Activated T-cell treated with anti-CD3 and anti-CD28 coated beads, Interleukin-2, amount 50 U/mL, for 1 hour (primary cell): ENCODE data around the gene SORBS1.

ENCODE experiments used
- DNase-seq: peaks from one replicate; pipeline ENCODE4 v3.0.0-alpha.2; 2020

Gene SORBS1

GRCh38 chr10:95538412-95538811 lies 22.8 kb downstream of the SORBS1 start:
- DNase-seq, result no peak

GRCh38 chr10:95537542-95537927 lies 23.6 kb downstream of the SORBS1 start:
- no peak for DNase-seq

DNA sequence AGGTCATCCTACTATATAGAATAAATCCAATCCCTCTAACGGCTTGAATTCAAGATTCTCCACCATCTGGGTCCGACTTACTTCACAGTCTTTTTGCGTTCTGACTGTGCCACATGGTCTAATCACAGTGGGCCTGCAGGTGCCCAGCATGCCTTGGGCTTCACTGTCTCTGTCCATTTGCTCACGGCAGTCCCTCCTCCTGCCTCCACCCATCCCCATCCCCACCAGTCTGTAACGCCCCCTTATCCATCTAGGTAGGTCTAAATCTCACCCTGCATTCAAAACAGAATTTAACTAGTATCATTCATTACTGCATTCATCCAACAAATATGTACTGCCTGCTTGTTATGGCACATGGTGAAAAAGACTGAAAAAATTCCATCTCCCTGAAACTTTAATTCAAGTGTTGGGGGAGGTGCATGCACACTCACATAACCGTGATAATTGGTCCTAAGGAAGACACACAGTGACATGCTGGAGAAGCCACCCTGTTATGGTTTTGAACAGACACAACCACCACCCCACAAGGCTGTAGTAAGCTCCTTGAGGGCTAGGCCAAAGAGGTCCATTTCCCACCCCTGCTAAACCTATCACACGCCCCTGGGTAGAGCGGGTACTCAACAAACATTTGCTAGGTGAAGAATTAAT lies 24.2 kb downstream of the SORBS1 start:
- no peak for DNase-seq

DNA sequence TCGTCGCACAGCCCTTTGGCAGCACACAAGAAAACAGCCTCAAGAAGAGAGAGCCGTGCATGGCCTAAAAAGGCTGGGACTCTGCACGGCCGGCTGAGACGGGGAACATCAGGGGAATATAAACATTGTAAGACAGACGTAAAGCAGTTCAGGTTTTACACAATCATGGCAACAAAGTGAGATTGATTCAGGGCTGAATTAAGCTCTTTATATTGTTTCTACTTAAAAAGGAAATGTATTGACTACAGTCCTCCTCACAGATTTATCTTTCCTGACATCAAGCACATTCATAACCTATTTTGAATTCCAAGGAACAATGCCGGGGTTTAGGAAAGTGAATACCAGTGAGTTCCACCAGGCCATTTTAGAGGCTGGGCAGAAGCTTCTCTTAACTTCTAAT lies 25.2 kb downstream of the SORBS1 start:
- DNase-seq, result no peak

DNA sequence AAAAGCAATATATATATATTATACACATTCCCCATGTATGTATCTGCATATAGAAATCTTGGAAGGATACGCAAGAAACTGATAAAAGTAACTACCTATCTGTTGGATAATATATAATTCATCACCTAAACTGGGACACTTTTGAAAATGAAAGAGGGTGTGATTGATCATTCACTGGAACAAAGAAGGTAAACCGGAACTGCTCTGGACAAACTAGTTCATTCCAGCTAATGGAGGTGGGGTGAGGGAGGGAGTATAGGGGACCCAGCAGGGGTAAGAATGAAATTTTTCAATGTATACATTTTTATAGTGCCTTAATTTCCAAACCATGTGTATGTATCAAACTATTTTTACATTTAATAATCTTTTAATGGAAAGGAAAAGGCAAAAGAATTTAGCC lies 25.6 kb downstream of the SORBS1 start:
- no peak for DNase-seq

DNA sequence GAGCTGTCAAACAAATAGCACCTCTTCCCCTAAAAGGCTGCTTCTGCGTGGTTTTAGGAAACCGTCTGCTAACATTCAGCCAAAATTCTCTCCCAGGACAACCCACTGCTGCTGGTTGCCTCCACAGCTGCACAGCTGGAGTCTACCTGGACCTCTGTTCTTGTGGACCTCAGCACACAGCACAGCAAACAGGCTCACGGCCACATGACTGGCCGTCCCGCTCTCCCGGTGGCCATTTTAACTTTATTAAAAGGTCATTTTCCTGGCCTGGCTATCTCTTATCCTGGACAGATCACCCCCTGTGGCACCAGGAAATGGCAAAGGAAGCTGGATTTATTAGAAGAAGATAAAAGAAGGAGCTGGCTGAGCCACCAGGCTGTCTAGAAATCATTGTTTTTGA lies 27.6 kb downstream of the SORBS1 start:
- DNase-seq, result no peak

DNA sequence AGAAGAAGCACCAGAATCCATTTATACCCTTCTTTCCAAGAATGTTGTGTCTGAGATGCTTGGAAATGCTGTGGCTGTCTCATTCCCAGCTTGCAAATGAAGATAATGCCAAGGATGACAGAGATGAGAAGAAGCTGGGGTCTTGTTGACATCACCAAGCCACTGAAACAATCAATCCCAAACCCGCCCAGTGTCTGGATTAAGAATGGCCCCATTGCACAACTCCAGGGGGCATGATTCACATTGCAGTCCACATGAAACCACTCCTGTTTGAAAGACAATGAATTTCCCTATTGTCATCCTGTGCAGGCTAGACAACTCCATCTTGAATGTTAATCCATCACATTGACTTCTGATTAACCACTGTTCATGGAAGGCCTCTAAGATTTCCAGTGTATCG lies 28.6 kb downstream of the SORBS1 start:
- no peak for DNase-seq

DNA sequence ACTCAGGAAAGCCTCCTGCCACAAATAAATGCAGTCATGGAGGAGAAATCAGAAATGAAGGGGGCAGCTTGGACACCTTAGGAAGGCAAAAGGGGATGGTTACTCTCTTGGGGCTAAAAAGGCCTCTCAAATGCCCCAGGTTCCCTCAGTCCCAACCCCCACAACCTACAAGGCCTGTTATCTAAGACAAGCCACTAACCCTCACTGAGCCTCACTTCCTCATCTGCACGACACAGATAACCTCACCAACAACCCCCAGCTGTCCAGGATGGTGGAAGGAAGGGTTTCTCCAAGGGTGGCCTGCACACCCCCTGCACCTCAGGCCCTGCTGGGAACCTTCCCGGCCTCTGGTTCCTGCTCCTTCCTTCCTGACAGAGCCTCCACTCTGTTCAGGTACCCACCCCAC lies 29.2 kb downstream of the SORBS1 start:
- no peak for DNase-seq

- no peak for DNase-seq
Observed at GRCh38 chr10:95531058-95531809, 29.9 kb downstream of the SORBS1 start.

DNA sequence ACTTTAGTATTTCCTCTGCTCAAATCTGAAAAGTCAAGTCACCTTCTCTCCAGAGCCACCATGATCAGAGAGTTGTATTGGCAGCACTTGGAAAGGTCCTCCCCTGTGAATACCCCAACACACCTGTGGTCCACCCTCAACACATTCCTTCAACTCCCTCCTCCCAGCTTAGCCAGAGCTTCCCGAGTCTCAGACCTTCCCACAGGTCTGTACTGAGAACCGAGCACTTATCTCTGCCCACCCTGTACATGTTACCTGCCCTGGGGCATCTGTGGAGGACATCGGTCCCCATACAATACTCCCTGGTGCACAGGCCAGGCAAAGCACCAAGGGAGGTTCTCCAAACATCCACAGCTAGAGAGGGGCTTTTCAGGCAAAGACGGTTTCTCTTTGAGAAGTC lies 30.6 kb downstream of the SORBS1 start:
- no peak for DNase-seq

- DNase-seq, result no peak
Observed at GRCh38 chr10:95530029-95530428, 31.1 kb downstream of the SORBS1 start.

DNA sequence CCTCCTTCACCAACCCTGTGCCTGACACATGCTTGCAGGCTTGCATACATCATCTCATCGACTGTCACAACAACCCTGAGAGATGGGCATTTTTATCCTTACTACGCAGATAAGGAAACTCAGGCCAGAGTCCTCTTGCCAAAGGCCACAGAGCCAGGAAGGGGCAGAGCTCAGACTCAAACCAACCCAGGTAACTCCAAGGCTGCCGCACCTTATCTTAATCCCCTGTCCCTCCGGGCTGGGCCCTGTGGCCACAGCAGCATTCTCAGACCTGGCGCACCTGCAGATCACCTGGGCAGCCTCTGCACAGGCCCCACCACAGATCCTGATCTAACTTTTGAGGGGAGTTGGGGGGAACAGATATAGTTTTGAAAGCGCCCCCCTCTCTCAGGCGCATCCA lies 35.1 kb downstream of the SORBS1 start:
- no peak for DNase-seq

DNA sequence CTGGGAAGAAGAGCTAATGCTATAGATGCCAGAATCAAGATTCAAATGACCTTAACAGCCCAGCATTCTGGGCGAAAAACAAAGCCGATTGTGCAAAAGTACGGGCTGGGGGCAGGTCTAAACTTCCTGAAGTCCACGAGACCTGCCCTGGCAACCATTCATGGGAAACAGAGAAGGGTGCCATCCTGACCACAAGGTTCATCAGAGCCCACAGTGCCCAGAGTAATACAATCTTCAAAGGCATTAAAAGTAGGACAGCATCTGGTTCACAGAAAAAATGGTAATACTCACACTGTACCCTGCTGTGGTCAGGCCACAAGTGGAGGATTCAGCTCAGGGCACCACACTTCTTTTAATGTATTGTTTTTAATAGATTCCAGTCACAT lies 36.1 kb downstream of the SORBS1 start:
- no peak for DNase-seq

DNA sequence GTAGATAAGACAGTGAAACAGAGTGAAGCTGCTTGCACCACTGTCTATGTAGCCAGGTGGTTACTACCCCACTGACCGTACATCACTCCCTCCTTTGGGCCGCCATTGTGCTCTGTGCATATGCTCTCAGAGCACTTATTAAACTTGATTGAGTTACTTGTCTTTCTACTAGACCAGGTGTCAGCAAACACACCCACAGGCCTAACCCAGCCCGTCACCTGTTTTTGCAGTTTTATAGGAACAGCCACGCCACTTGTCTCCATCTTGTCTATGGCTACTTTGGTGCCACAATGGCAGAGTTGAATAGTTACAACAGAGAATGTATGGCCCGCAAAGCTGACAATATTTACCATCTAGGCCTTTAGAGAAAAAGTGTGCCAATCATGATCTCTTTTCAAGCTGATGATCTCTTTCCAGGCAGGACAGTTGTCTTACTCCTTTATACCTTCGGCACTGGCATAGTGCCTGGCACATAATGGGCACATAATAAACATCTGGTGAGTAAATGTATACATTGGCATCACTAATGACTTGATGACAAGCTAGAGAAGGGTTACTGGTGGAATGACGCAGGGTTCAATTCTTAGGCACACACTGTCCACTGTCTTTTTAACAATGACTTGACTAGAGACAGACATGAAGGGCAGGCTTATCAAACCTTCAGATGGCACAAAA lies 36.7 kb downstream of the SORBS1 start:
- no peak for DNase-seq

- DNase-seq, result no peak
Observed at GRCh38 chr10:95522117-95522516, 39.1 kb downstream of the SORBS1 start.

GRCh38 chr10:95520617-95521016 lies 40.6 kb downstream of the SORBS1 start:
- DNase-seq, result no peak

- no peak for DNase-seq
Observed at GRCh38 chr10:95518455-95519452, 42.4 kb downstream of the SORBS1 start.

DNA sequence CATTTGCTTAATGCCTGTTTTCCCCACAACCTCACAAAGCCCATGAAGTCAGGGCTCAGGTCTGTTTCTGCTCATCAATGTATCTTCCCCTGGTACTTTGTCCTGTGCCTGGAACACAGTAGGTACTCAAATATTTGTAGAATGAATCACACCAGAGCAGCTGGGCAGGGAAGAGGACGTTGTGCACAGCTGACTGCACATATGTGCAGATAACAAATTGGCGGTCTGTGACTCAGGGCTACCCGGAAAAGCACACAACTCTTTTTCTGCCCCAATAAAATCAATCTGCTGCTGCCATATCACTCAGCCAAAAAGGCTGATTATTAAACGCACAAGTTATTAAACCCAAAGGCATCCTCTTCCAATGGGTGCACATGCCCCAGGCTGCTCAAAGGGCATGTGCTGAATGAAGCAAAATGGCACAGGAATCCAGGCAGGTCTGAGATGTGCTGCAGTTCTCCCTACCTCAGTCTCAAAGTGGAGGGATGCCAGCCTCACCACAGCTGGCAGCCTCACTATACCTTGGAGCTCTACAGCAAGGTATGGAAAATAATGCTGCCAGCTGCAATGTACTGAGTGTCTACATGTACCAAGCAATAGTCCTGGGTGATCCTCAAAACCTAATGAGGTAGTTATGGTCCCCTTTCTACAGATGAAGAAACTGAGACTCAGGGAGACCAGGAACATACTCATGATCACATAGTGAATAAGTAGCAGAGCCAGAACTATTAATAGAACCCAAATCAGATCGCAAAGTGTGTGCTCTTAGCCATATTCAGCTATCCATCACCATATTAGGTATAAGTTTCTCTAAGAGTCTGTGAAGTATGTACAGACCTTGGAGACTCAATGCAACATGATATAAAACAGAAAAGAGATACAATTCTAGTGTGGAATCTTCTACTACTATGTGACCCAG lies 43.4 kb downstream of the SORBS1 start:
- no peak for DNase-seq

DNA sequence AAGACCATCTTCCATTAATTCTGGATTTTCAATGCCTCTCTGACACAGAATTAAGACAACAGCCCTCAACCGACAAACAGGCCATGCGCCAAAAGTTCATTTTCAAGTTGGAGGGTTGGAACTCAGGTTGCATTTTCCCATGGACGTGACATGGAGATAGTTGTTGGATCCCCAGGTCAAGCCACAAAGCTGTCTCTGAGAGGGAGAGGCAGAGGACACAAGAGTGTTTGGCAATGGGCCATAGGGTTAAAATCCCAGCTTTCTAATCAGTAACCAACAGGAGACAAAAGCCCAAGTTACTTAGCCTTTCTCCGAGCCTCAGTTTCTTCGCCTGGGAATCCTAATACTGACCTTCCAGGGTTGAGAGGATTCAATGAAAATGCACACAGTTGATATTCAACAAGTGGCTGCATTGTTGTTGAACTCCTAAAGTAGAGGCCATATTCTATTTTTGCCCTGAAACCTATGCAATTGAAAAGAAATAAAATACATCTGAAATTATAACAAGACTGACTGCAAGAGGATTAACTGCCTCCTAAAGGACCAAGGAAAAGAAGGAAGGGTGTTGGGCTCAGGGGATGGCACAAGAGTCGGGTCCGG lies 44.3 kb downstream of the SORBS1 start:
- no peak for DNase-seq

DNA sequence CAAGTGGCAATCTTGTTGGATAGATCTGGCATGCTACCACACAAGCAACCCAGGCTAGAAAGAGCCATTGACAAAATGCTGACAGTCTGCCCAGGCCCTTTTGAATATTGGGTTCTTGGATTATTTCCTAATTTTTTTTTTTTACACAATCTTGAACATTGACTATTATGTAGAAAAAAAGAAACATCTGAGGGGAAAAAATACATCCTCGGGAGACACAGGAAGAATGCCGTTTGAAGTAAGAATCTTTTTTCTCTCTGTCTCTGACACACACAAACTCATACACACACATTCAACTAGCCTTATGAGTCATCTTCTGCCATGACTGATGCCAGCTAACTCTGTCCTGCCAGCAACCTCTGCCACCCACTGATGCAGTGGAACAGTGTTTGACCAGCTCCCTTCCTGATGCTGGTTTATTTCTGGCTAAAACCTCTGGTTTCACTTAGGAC lies 47.2 kb downstream of the SORBS1 start:
- DNase-seq, result no peak

GRCh38 chr10:95513008-95513589 lies 48.1 kb downstream of the SORBS1 start:
- DNase-seq, result no peak
